ENCODE results near the gene MBNL2.

The MBNL2 gene

DNA sequence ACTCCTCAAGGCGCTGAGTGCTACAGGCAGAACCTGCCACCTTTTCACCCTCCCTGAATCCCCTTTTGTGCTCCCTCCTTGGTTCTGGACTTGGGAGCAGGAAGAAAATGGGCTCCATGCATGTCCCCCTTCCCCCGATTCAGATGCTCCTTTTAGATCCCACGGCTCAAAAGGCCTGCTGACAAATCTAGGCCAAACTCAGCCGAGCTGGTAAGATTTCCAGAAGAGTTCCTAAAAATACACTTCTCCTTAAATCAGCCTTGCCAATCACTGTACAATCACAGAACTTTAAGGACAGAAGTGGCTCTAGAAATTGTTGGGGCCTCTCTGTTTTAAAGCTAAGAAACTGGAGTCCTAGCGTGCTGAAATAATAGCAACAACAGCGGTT is 37.3 kb downstream of the MBNL2 start:
- no peak overlapping the region for H3K27ac ChIP-seq (replicated peaks)
- no peak overlapping the region for H3K4me3 ChIP-seq (replicated peaks; ENCODE audit: insufficient read depth, low read length)
- H3K27me3 ChIP-seq (ENCODE audit: insufficient read depth, poor library complexity, severe bottlenecking) = no peaks in the 10 kb centered on the region
- DNase-seq (ENCODE audit: low read depth in 1 of 2, low spot score in 1 of 2) = no peak
- TF ChIP-seq GABPA (IDR thresholded peaks at IDR 0.05; ENCODE audit: low read depth) (no peak), CTCF (IDR thresholded peaks at IDR 0.05; ENCODE audit: insufficient read depth, low read length) (no peak), POLR2AphosphoS5 (IDR thresholded peaks at IDR 0.05; ENCODE audit: low read depth) (no peak), SPI1 (IDR thresholded peaks at IDR 0.05; ENCODE audit: borderline replicate concordance, low read depth) (no peak)
- TF ChIP-seq, protein P1, sequence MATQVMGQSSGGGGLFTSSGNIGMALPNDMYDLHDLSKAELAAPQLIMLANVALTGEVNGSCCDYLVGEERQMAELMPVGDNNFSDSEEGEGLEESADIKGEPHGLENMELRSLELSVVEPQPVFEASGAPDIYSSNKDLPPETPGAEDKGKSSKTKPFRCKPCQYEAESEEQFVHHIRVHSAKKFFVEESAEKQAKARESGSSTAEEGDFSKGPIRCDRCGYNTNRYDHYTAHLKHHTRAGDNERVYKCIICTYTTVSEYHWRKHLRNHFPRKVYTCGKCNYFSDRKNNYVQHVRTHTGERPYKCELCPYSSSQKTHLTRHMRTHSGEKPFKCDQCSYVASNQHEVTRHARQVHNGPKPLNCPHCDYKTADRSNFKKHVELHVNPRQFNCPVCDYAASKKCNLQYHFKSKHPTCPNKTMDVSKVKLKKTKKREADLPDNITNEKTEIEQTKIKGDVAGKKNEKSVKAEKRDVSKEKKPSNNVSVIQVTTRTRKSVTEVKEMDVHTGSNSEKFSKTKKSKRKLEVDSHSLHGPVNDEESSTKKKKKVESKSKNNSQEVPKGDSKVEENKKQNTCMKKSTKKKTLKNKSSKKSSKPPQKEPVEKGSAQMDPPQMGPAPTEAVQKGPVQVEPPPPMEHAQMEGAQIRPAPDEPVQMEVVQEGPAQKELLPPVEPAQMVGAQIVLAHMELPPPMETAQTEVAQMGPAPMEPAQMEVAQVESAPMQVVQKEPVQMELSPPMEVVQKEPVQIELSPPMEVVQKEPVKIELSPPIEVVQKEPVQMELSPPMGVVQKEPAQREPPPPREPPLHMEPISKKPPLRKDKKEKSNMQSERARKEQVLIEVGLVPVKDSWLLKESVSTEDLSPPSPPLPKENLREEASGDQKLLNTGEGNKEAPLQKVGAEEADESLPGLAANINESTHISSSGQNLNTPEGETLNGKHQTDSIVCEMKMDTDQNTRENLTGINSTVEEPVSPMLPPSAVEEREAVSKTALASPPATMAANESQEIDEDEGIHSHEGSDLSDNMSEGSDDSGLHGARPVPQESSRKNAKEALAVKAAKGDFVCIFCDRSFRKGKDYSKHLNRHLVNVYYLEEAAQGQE (IDR thresholded peaks at IDR 0.05; ENCODE audit: insufficient replicate concordance, low read depth) = no peak

DNA sequence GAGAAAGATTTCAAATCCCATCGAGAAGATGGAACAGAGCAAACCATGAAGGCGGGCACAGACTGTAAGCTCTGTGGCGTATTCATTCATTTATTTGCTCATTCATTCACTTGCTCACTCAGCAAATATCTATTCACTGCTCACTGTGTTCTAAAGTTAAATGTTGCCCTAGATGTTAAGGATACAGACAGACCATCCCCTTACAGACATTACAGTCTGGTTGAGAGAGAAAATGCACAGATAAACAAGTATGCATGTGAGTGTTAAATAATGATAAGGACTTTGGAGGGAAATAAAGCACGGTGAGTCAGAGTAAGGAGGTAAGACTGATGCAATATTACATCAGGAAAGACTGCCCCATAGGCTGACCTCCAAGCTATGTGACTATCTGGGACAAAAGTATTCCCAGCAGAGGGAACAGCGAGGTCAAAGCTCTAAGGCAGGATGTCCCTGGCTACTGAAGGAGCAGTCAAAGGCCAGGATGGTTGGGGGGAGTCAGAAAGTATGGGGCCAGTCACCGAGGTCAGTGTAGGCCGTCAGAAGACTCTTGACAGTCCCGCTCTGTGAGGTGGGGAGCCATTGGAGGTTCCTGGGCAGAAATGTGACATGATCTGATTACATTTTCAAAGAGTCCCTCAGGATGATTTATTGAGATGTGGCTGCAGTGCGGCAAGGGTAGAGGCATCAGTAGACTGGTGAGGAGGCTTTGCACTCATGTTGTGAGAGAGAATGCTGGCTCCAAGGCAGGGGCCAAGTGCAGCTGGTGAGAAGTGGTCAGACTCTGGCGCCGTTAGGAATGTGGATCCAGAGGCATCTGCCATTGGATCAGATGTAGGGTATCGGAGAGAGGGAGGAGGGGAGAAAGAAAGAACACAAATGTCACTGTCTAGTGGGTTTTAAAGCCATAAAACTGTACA is 37.9 kb downstream of the MBNL2 start:
- TF ChIP-seq POLR2AphosphoS5 (IDR thresholded peaks at IDR 0.05; ENCODE audit: low read depth) = no peak
- no peak for TF ChIP-seq SPI1 (IDR thresholded peaks at IDR 0.05; ENCODE audit: borderline replicate concordance, low read depth)
- TF ChIP-seq CTCF (IDR thresholded peaks at IDR 0.05; ENCODE audit: insufficient read depth, low read length) = no peak
- TF ChIP-seq GABPA (IDR thresholded peaks at IDR 0.05; ENCODE audit: low read depth) = no peak
- DNase-seq (ENCODE audit: low read depth in 1 of 2, low spot score in 1 of 2) = no peak
- Histone ChIP-seq H3K27me3 (ENCODE audit: insufficient read depth, poor library complexity, severe bottlenecking) (no peaks in the 10 kb centered on the region), H3K4me3 (replicated peaks; ENCODE audit: insufficient read depth, low read length) (no peak overlapping the region), H3K27ac (replicated peaks) (no peak overlapping the region)

- no peak for TF ChIP-seq CTCF (IDR thresholded peaks at IDR 0.05; ENCODE audit: insufficient read depth, low read length)
- TF ChIP-seq, protein P1 (IDR thresholded peaks at IDR 0.05; ENCODE audit: insufficient replicate concordance, low read depth) = no peak
- TF ChIP-seq POLR2AphosphoS5 (IDR thresholded peaks at IDR 0.05; ENCODE audit: low read depth) = no peak
- no peak for TF ChIP-seq SPI1 (IDR thresholded peaks at IDR 0.05; ENCODE audit: borderline replicate concordance, low read depth)
- TF ChIP-seq GABPA (IDR thresholded peaks at IDR 0.05; ENCODE audit: low read depth) = no peak
- H3K27ac ChIP-seq (replicated peaks) = no peak overlapping the region
Measured at GRCh38 chr13:97261254-97262005, 39.3 kb downstream of the MBNL2 start.

More at GRCh38 chr13:97261254-97262005, 39.3 kb downstream of the MBNL2 start:
- H3K27me3 ChIP-seq (ENCODE audit: insufficient read depth, poor library complexity, severe bottlenecking) = no peaks in the 10 kb centered on the region
- no peak overlapping the region for H3K4me3 ChIP-seq (replicated peaks; ENCODE audit: insufficient read depth, low read length)
- no peak for DNase-seq (ENCODE audit: low read depth in 1 of 2, low spot score in 1 of 2)

All from HL-60 (cell line).